ENCODE measurements around the gene PREP.

The PREP gene

GRCh38 chr6:105279463-105279862, 123.4 kb downstream of the PREP start:
- DNase-seq (ENCODE audit: extremely low read depth, low read depth), result no peak

GRCh38 chr6:105278813-105279212, 124.1 kb downstream of the PREP start:
- no peak for DNase-seq (ENCODE audit: extremely low read depth, low read depth)
- no peak for TF ChIP-seq CTCF (IDR thresholded peaks at IDR 0.05; ENCODE audit: low read depth, low read length)

More at GRCh38 chr6:105279463-105279862, 123.4 kb downstream of the PREP start:
- no peak for TF ChIP-seq CTCF (IDR thresholded peaks at IDR 0.05; ENCODE audit: low read depth, low read length)

GRCh38 chr6:105278035-105278434, 124.8 kb downstream of the PREP start:
- no peak for DNase-seq (ENCODE audit: extremely low read depth, low read depth)
- TF ChIP-seq CTCF (IDR thresholded peaks at IDR 0.05; ENCODE audit: low read depth, low read length), result no peak

GRCh38 chr6:105276374-105276773, 126.5 kb downstream of the PREP start:
- no peak for DNase-seq (ENCODE audit: extremely low read depth, low read depth)
- no peak for TF ChIP-seq CTCF (IDR thresholded peaks at IDR 0.05; ENCODE audit: low read depth, low read length)

- DNase-seq (ENCODE audit: extremely low read depth, low read depth), result no peak
- TF ChIP-seq CTCF (IDR thresholded peaks at IDR 0.05; ENCODE audit: low read depth, low read length), result no peak
Measured at GRCh38 chr6:105275542-105275941, 127.3 kb downstream of the PREP start.

GRCh38 chr6:105274678-105275077, 128.2 kb downstream of the PREP start:
- TF ChIP-seq CTCF (IDR thresholded peaks at IDR 0.05; ENCODE audit: low read depth, low read length), result no peak
- DNase-seq (ENCODE audit: extremely low read depth, low read depth), result no peak

- TF ChIP-seq CTCF (IDR thresholded peaks at IDR 0.05; ENCODE audit: low read depth, low read length), result no peak
- no peak for DNase-seq (ENCODE audit: extremely low read depth, low read depth)
Measured at GRCh38 chr6:105273589-105273988, 129.3 kb downstream of the PREP start.
